Measurements from ENCODE around the gene MMP17. TPM values are rescaled to one million over a fixed set of nuclear protein-coding genes. Genes with fewer than 3 reads are reported as not detected.

MMP17 gene
- total and polyA plus RNA-seq, 2 donors from 2014 or later: 0.82 to 3.2 TPM

GRCh38 chr12:131796754-131797587 is 31.2 kb upstream of the MMP17 start:
- Histone ChIP-seq H3K9me3 (ENCODE audit: control insufficient read depth in 2 of 3, insufficient read depth in 1 of 3, low read length in 3 of 3) (no peaks in the 10 kb centered on the region), H3K36me3 (ENCODE audit: control insufficient read depth in 2 of 3, insufficient read depth in 3 of 3, low read length in 3 of 3) (peaks cover under 1 to 36% (median 16%) of the 10 kb centered on the region in 3 donors), H3K27ac (ENCODE audit: low read depth in 2 of 2, low read length in 2 of 2) (no peak overlapping the region), H3K27me3 (ENCODE audit: control insufficient read depth, insufficient read depth, low read length) (no peaks in the 10 kb centered on the region), H3K4me1 (ENCODE audit: control insufficient read depth in 2 of 3, insufficient read depth in 2 of 3, low read depth in 1 of 3, low read length in 3 of 3) (peaks cover 0 to 2% (median 0%) of the 10 kb centered on the region in 3 donors), H3K4me3 (ENCODE audit: low read length in 3 of 3) (no peak overlapping the region), H3K9ac (ENCODE audit: low read length in 3 of 3) (no peak overlapping the region)
- no peak for FAIRE-seq
- no peak for DNase-seq
- intact Hi-C loops (cut with DNase I): no loop called here
- TF ChIP-seq, protein P1, sequence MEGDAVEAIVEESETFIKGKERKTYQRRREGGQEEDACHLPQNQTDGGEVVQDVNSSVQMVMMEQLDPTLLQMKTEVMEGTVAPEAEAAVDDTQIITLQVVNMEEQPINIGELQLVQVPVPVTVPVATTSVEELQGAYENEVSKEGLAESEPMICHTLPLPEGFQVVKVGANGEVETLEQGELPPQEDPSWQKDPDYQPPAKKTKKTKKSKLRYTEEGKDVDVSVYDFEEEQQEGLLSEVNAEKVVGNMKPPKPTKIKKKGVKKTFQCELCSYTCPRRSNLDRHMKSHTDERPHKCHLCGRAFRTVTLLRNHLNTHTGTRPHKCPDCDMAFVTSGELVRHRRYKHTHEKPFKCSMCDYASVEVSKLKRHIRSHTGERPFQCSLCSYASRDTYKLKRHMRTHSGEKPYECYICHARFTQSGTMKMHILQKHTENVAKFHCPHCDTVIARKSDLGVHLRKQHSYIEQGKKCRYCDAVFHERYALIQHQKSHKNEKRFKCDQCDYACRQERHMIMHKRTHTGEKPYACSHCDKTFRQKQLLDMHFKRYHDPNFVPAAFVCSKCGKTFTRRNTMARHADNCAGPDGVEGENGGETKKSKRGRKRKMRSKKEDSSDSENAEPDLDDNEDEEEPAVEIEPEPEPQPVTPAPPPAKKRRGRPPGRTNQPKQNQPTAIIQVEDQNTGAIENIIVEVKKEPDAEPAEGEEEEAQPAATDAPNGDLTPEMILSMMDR (IDR thresholded peaks at IDR 0.05; ENCODE audit: borderline replicate concordance, extremely low read depth, insufficient read depth): no peak

DNA sequence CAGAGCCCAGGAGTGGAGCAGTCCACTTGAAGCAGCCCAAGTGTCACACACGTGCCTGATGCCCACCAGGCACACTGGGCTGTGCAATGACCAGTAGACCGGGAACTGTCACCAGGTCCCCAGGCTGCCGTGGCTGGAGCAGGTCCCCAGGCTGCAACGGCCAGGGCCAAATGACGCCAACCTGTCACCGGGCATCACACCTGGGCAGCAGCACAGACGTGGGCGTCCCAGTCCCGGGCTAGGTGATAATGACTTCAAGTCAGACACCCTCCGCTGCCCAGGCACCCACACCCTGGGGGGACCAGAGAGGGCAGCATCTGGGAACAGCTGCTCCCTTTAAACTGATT is 30.6 kb upstream of the MMP17 start:
- FAIRE-seq (no peak), DNase-seq (no peak)
- no peaks in the 10 kb centered on the region for H3K9me3 ChIP-seq (ENCODE audit: control insufficient read depth in 2 of 3, insufficient read depth in 1 of 3, low read length in 3 of 3)
- TF ChIP-seq, protein P1 (IDR thresholded peaks at IDR 0.05; ENCODE audit: borderline replicate concordance, extremely low read depth, insufficient read depth): no peak
- H3K36me3 ChIP-seq (ENCODE audit: control insufficient read depth in 2 of 3, insufficient read depth in 3 of 3, low read length in 3 of 3): peaks cover 0 to 35% (median 10%) of the 10 kb centered on the region in 3 donors
- H3K4me1 ChIP-seq (ENCODE audit: control insufficient read depth in 2 of 3, insufficient read depth in 2 of 3, low read depth in 1 of 3, low read length in 3 of 3): peaks cover 0 to 2% (median 0%) of the 10 kb centered on the region in 3 donors
- no peaks in the 10 kb centered on the region for H3K27me3 ChIP-seq (ENCODE audit: control insufficient read depth, insufficient read depth, low read length)
- no peak overlapping the region for H3K9ac ChIP-seq (ENCODE audit: low read length in 3 of 3)
- intact Hi-C loops (cut with DNase I): no loop called here
- H3K27ac ChIP-seq (ENCODE audit: low read depth in 2 of 2, low read length in 2 of 2): no peak overlapping the region
- H3K4me3 ChIP-seq (ENCODE audit: low read length in 3 of 3): no peak overlapping the region

GRCh38 chr12:131799195-131799594 is 29.0 kb upstream of the MMP17 start:
- TF ChIP-seq, protein P1 (IDR thresholded peaks at IDR 0.05; ENCODE audit: borderline replicate concordance, extremely low read depth, insufficient read depth): no peak
- Histone ChIP-seq H3K4me1 (ENCODE audit: control insufficient read depth in 2 of 3, insufficient read depth in 2 of 3, low read depth in 1 of 3, low read length in 3 of 3) (peaks cover 0 to 6% (median 0%) of the 10 kb centered on the region in 3 donors), H3K27me3 (ENCODE audit: control insufficient read depth, insufficient read depth, low read length) (no peaks in the 10 kb centered on the region), H3K36me3 (ENCODE audit: control insufficient read depth in 2 of 3, insufficient read depth in 3 of 3, low read length in 3 of 3) (peaks cover 0 to 25% (median 5%) of the 10 kb centered on the region in 3 donors), H3K9me3 (ENCODE audit: control insufficient read depth in 2 of 3, insufficient read depth in 1 of 3, low read length in 3 of 3) (no peaks in the 10 kb centered on the region), H3K4me3 (ENCODE audit: low read length in 3 of 3) (no peak overlapping the region), H3K9ac (ENCODE audit: low read length in 3 of 3) (no peak overlapping the region), H3K27ac (ENCODE audit: low read depth in 2 of 2, low read length in 2 of 2) (no peak overlapping the region)
- DNase-seq: no peak
- no peak for FAIRE-seq
- intact Hi-C loops (cut with DNase I): no loop called here
